PFSK-1 (cell line): ENCODE measurements around the gene AMIGO2.

Source experiments
- POLR2AphosphoS5 ChIP-seq: IDR thresholded peaks from 2 replicates; pipeline ENCODE4 v1.6.1; 2012; ENCODE audit warnings: low read depth, mild to moderate bottlenecking, control low read depth, low read length, moderate library complexity
- REST ChIP-seq, 2 experiments: IDR thresholded peaks; 2 replicates each; pipeline versions ENCODE4 v1.6.1 to v1.8.0; 2011 to 2012; ENCODE audit warnings: low read depth in 2 of 2, low read length in 2 of 2, control low read depth in 1 of 2, inconsistent platforms in 1 of 2, mild to moderate bottlenecking in 1 of 2, moderate library complexity in 1 of 2; ENCODE audit not compliant: insufficient read depth in 1 of 2
- SIN3A ChIP-seq: IDR thresholded peaks from 2 replicates; pipeline ENCODE4 v1.6.1; 2012; ENCODE audit warnings: mild to moderate bottlenecking, low read length, moderate library complexity, borderline replicate concordance; ENCODE audit not compliant: insufficient read depth
- TAF1 ChIP-seq: IDR thresholded peaks from 2 replicates; pipeline ENCODE4 v1.6.1; 2012; ENCODE audit warnings: low read length, control low read depth, borderline replicate concordance; ENCODE audit not compliant: insufficient read depth

- no peak for TF ChIP-seq POLR2AphosphoS5
- TF ChIP-seq TAF1 = no peak
- no peak for TF ChIP-seq REST (IDR thresholded peaks at IDR 0.05; ENCODE audit: insufficient read depth in 1 of 2, low read depth in 2 of 2, low read length in 2 of 2)
- TF ChIP-seq SIN3A = no peak
These were observed 30.3 kb upstream of the AMIGO2 start for GRCh38 chr12:47110011-47110541.
